GF-D8 (cell line): ENCODE measurements around the gene SPEG.

Experiments
- DNase-seq: peaks from one replicate; lab custom pipeline; 2025; lab: John Stamatoyannopoulos, UW

Gene SPEG

GRCh38 chr2:219462349-219462748, 27.7 kb downstream of the SPEG start:
- no peak for DNase-seq

GRCh38 chr2:219464286-219465032, 29.8 kb downstream of the SPEG start:
- DNase-seq = no peak

GRCh38 chr2:219465659-219466561, 31.3 kb downstream of the SPEG start:
- DNase-seq = no peak

GRCh38 chr2:219466816-219467735, 32.4 kb downstream of the SPEG start:
- no peak for DNase-seq

- DNase-seq = no peak
Measured at GRCh38 chr2:219467736-219468075, 33.1 kb downstream of the SPEG start.

- DNase-seq = no peak
Measured at GRCh38 chr2:219468410-219469185, 34.0 kb downstream of the SPEG start.

GRCh38 chr2:219469186-219469724, 34.6 kb downstream of the SPEG start:
- no peak for DNase-seq

GRCh38 chr2:219470429-219470828, 35.8 kb downstream of the SPEG start:
- no peak for DNase-seq

- DNase-seq = no peak
Measured at GRCh38 chr2:219471476-219472371, 37.1 kb downstream of the SPEG start.

GRCh38 chr2:219472629-219473187, 38.1 kb downstream of the SPEG start:
- DNase-seq = no peak

GRCh38 chr2:219473511-219473910, 38.9 kb downstream of the SPEG start:
- DNase-seq = no peak

GRCh38 chr2:219474285-219475060, 39.8 kb downstream of the SPEG start:
- DNase-seq = no peak

GRCh38 chr2:219475278-219475677, 40.6 kb downstream of the SPEG start:
- DNase-seq = no peak

- no peak for DNase-seq
Measured at GRCh38 chr2:219475697-219476651, 41.3 kb downstream of the SPEG start.

GRCh38 chr2:219476652-219477151, 42.1 kb downstream of the SPEG start:
- no peak for DNase-seq

GRCh38 chr2:219477179-219477578, 42.5 kb downstream of the SPEG start:
- no peak for DNase-seq

GRCh38 chr2:219477815-219478214, 43.2 kb downstream of the SPEG start:
- DNase-seq = no peak

- DNase-seq = no peak
Measured at GRCh38 chr2:219478916-219479315, 44.3 kb downstream of the SPEG start.
